ENCODE measurements around the gene NPAS3.

- TF ChIP-seq, protein P1, sequence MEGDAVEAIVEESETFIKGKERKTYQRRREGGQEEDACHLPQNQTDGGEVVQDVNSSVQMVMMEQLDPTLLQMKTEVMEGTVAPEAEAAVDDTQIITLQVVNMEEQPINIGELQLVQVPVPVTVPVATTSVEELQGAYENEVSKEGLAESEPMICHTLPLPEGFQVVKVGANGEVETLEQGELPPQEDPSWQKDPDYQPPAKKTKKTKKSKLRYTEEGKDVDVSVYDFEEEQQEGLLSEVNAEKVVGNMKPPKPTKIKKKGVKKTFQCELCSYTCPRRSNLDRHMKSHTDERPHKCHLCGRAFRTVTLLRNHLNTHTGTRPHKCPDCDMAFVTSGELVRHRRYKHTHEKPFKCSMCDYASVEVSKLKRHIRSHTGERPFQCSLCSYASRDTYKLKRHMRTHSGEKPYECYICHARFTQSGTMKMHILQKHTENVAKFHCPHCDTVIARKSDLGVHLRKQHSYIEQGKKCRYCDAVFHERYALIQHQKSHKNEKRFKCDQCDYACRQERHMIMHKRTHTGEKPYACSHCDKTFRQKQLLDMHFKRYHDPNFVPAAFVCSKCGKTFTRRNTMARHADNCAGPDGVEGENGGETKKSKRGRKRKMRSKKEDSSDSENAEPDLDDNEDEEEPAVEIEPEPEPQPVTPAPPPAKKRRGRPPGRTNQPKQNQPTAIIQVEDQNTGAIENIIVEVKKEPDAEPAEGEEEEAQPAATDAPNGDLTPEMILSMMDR (IDR thresholded peaks at IDR 0.05; ENCODE audit: borderline replicate concordance, extremely low read depth, low read length, poor library complexity, severe bottlenecking) = no peak
- TF ChIP-seq EZH2 (IDR thresholded peaks at IDR 0.05; ENCODE audit: borderline replicate concordance, low read depth, low read length, severe bottlenecking) = no peak
Measured at GRCh38 chr14:33510991-33511390, 572.3 kb downstream of the NPAS3 start.

All from DND-41 (cell line).